A549 (cell line): Measurements from ENCODE around the gene SMIM30. TPM values are rescaled to one million over a fixed set of nuclear protein-coding genes. Genes with fewer than 3 reads are reported as not detected.

ENCODE experiments used
- ATAC-seq, 2 experiments: fragments of 200-7000 bp in 1 of 2; fragments of >200 bp in 1 of 2; cut with Nextera tagmentation in 1 of 2; cut with Tn5 transposase in 1 of 2; 3 replicates each; pipeline versions ENCODE4 v1.8.0 to v1.9.1; 2018 to 2020; ENCODE audit warnings: mild to moderate bottlenecking in 1 of 2, moderate library complexity in 1 of 2
- CTCF ChIA-PET: fragments of 300-600 bp; sonication (Branson Sonifier 250); formaldehyde crosslinking; extraction: SDS; loops from one replicate; lab custom pipeline; 2021; ENCODE audit warnings: antibody characterized with exemption, inconsistent platforms; lab: Yijun Ruan, JAX
- POLR2A ChIA-PET: fragments of 350-600 bp; formaldehyde crosslinking; extraction: SDS; loops from one replicate; lab custom pipeline; 2021; ENCODE audit warnings: antibody characterized with exemption, inconsistent platforms; lab: Yijun Ruan, JAX
- DNase-seq, 2 experiments: peaks; one replicate each; pipeline versions ENCODE4 v3.0.0 to v3.0.0-alpha.2; 2011 to 2016; ENCODE audit warnings: low read depth in 1 of 2, low spot score in 1 of 2
- FAIRE-seq: peaks from 2 replicates; lab custom pipeline; 2011; peaks lifted over from hg19 to GRCh38; lab: Jason Lieb, UNC
- H3K27ac ChIP-seq, 2 experiments: fragments of >200 bp; sonication (Bioruptor Twin); formaldehyde crosslinking; 3 replicates each; pipeline ENCODE4 v1.5.1; 2016 to 2017
- H3K4me1 ChIP-seq: fragments of >200 bp; sonication (Bioruptor Twin); formaldehyde crosslinking; 3 replicates; pipeline ENCODE4 v1.6.1; 2016
- H3K4me2 ChIP-seq: fragments of >200 bp; sonication (Bioruptor Twin); formaldehyde crosslinking; 3 replicates; pipeline ENCODE4 v1.6.1; 2016
- H3K4me3 ChIP-seq: fragments of >200 bp; sonication (Bioruptor Twin); formaldehyde crosslinking; 3 replicates; pipeline ENCODE4 v1.5.1; 2016
- H3K9me3 ChIP-seq: fragments of >200 bp; sonication (Bioruptor Twin); formaldehyde crosslinking; 3 replicates; pipeline ENCODE4 v1.6.1; 2016
- CBX8 ChIP-seq: fragments of 200-600 bp; sonication (generic); IDR thresholded peaks from 2 replicates; pipeline ENCODE4 v1.6.1; 2016
- EHF ChIP-seq: fragments of 250-450 bp; sonication (Bioruptor Pico); IDR thresholded peaks from 2 replicates; pipeline ENCODE4 v1.5.0; 2020; ENCODE audit warnings: mild to moderate bottlenecking
- EHMT2 ChIP-seq: fragments of 200-600 bp; sonication (generic); IDR thresholded peaks from 2 replicates; pipeline ENCODE4 v1.6.1; 2016; ENCODE audit warnings: antibody characterized with exemption, low read depth, mild to moderate bottlenecking, moderate library complexity
- EP300 ChIP-seq, 2 experiments: fragments of >200 bp; sonication (Bioruptor Twin); formaldehyde crosslinking; IDR thresholded peaks; 2 replicates in 1 of 2; 3 replicates in 1 of 2; pipeline ENCODE4 v1.6.1; 2016 to 2017
- ESRRA ChIP-seq: fragments of 150-350 bp; IDR thresholded peaks from 2 replicates; pipeline ENCODE4 v1.6.1; 2014; ENCODE audit warnings: mild to moderate bottlenecking, low read length, borderline replicate concordance
- FOXS1 ChIP-seq: fragments of 250-450 bp; sonication (Bioruptor Pico); IDR thresholded peaks from 2 replicates; pipeline ENCODE4 v1.5.0; 2020; ENCODE audit warnings: mild to moderate bottlenecking, moderate library complexity
- GATA3 ChIP-seq: IDR thresholded peaks from 2 replicates; pipeline ENCODE4 v1.6.1; 2012; ENCODE audit warnings: borderline replicate concordance
- HEYL ChIP-seq: fragments of 250-450 bp; sonication (Bioruptor Pico); IDR thresholded peaks from 2 replicates; pipeline ENCODE4 v1.8.0; 2021; ENCODE audit warnings: mild to moderate bottlenecking, moderate library complexity
- HOXA7 ChIP-seq: fragments of 250-450 bp; sonication (Bioruptor Pico); IDR thresholded peaks from 2 replicates; pipeline ENCODE4 v1.5.0; 2020; ENCODE audit warnings: mild to moderate bottlenecking, moderate library complexity
- HOXB13 ChIP-seq: fragments of 250-450 bp; sonication (Bioruptor Pico); IDR thresholded peaks from 2 replicates; pipeline ENCODE4 v1.5.0; 2020; ENCODE audit warnings: low read depth, mild to moderate bottlenecking, moderate library complexity
- JUN ChIP-seq, 2 experiments: fragments of >200 bp; sonication (Bioruptor Twin); formaldehyde crosslinking; IDR thresholded peaks; 2 replicates in 1 of 2; 3 replicates in 1 of 2; pipeline ENCODE4 v1.6.1; 2016 to 2017
- JUNB ChIP-seq: fragments of >200 bp; sonication (Bioruptor Twin); formaldehyde crosslinking; IDR thresholded peaks from 2 replicates; pipeline ENCODE4 v1.6.1; 2016
- KDM5A ChIP-seq: fragments of 200-600 bp; sonication (generic); IDR thresholded peaks from 2 replicates; pipeline ENCODE4 v1.6.1; 2016; ENCODE audit warnings: antibody characterized with exemption, mild to moderate bottlenecking
- NPAS2 ChIP-seq: fragments of 250-450 bp; sonication (Bioruptor Pico); IDR thresholded peaks from 2 replicates; pipeline ENCODE4 v1.8.0; 2022; ENCODE audit warnings: mild to moderate bottlenecking, moderate library complexity, borderline replicate concordance
- NR3C1 ChIP-seq: fragments of >200 bp; sonication (Bioruptor Twin); formaldehyde crosslinking; IDR thresholded peaks from 3 replicates; pipeline ENCODE4 v1.6.1; 2017
- PHF8 ChIP-seq: fragments of 200-600 bp; sonication (generic); IDR thresholded peaks from 2 replicates; pipeline ENCODE4 v1.6.1; 2016; ENCODE audit warnings: low read depth, mild to moderate bottlenecking, antibody characterized with exemption, moderate library complexity, borderline replicate concordance
- POLR2A ChIP-seq: IDR thresholded peaks from 2 replicates; pipeline ENCODE4 v1.6.1; 2012; ENCODE audit warnings: mild to moderate bottlenecking, low read length
- RAD21 ChIP-seq, 2 experiments: fragments of >200 bp in 1 of 2; sonication (Bioruptor Twin) in 1 of 2; formaldehyde crosslinking in 1 of 2; IDR thresholded peaks in 1 of 2; conservative IDR thresholded peaks in 1 of 2; 2 replicates in 1 of 2; 3 replicates in 1 of 2; pipeline ENCODE4 v1.6.1; 2012 to 2018; ENCODE audit warnings: inconsistent platforms in 1 of 2
- RNF2 ChIP-seq: fragments of 200-600 bp; sonication (generic); IDR thresholded peaks from 2 replicates; pipeline ENCODE4 v1.6.1; 2016; ENCODE audit warnings: low read depth, mild to moderate bottlenecking, antibody characterized with exemption, moderate library complexity, borderline replicate concordance
- ZC3H11A ChIP-seq: fragments of 450-650 bp; IDR thresholded peaks from 2 replicates; pipeline ENCODE4 v1.6.1; 2014; ENCODE audit warnings: antibody characterized with exemption, mild to moderate bottlenecking
- ZFP36 ChIP-seq: fragments of 450-650 bp; IDR thresholded peaks from 2 replicates; pipeline ENCODE4 v1.6.1; 2014; ENCODE audit warnings: borderline replicate concordance; ENCODE audit not compliant: partially characterized antibody
- ZSCAN20 ChIP-seq: fragments of 250-450 bp; sonication (Bioruptor Pico); IDR thresholded peaks from 2 replicates; pipeline ENCODE4 v1.8.0; 2022; ENCODE audit warnings: mild to moderate bottlenecking, moderate library complexity
- WGBS: methylation state at CpG from one replicate; pipeline ENCODE4 v1.1.6; 2017; ENCODE audit errors: missing lambda C conversion rate; 5-methylcytosine and 5-hydroxymethylcytosine counted together
- polyA plus RNA-seq, 4 experiments: library from polyadenylated mRNA; depleted of rRNA in 3 of 4; stranded (reverse); fragments of >200 nt; fragmentation: RNase III in 1 of 4; extraction: RNeasy Plus Mini Kit Qiagen cat#74134 plus additional on column Dnase treatment in 1 of 4; gene quantifications; 2 replicates in 3 of 4; 3 replicates in 1 of 4; pipeline ENCODE4 v1.2.3, GENCODE V29; 2011 to 2017
- TF ChIP-seq, protein P1 (sequence below): fragments of >200 bp; sonication (Bioruptor Twin); formaldehyde crosslinking; IDR thresholded peaks from 2 replicates; pipeline ENCODE4 v1.6.1; 2016
- TF ChIP-seq, protein P2 (sequence below): fragments of 250-450 bp; sonication (Bioruptor Pico); IDR thresholded peaks from 2 replicates; pipeline ENCODE4 v1.5.0; 2020; ENCODE audit warnings: low read depth, mild to moderate bottlenecking, moderate library complexity
- TF ChIP-seq, protein P3 (sequence below): fragments of 250-450 bp; sonication (Bioruptor Pico); IDR thresholded peaks from 2 replicates; pipeline ENCODE4 v1.5.0; 2021; ENCODE audit warnings: mild to moderate bottlenecking, moderate library complexity, borderline replicate concordance

SMIM30 gene
- polyA plus RNA-seq, 2 of the 4 experiments (the other 2 are of a cell fraction) = 47.1 to 62.7 TPM

DNA sequence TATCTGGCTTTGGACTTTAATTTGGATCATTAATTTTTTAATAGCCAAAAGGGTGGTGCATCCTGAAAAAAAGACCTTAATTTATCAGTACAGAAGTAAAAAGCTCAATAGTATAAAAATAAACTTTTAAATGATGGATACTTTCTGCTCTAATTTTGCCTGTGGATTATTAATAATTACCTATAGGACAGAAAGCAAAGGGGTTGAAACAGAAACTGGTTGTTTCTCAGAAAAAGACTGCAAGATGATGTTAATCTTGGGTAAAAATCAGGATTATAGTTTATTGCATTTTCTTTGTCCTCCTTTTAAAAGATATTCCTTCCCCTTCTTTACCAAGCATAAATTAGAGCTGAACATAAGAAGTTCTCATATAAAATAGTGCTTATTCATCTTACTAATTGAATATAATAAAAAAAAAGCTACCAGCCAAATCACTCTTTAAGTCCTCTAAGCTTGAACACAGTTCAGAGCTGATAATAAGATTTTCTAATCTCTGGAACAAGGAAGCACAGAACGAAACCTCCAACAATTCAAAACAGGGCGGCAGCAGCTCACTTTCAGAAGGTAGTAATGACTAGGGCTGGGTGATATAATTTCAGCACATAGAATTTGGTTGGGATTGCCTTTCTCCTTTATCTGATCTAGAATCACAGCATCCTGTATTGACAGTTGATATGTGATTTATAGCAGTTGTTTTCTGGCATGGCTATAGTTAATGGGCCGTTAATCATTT is 23.7 kb downstream of the SMIM30 start:
- DNase-seq (no peak), FAIRE-seq (no peak), ATAC-seq (no peak)
- no peak for TF ChIP-seq ZFP36
- TF ChIP-seq HEYL (CRISPR knock-in tag) = no peak
- TF ChIP-seq KDM5A = no peak
- no peak for TF ChIP-seq ZSCAN20 (CRISPR knock-in tag)
- TF ChIP-seq NPAS2 (CRISPR knock-in tag) = no peak
- TF ChIP-seq CBX8 = no peak
- no peak for TF ChIP-seq ZC3H11A
- TF ChIP-seq ESRRA = no peak
- TF ChIP-seq HOXB13 (CRISPR knock-in tag) = no peak
- no peak for TF ChIP-seq FOXS1
- no peak for TF ChIP-seq HOXA7 (CRISPR knock-in tag)
- TF ChIP-seq, protein P1, sequence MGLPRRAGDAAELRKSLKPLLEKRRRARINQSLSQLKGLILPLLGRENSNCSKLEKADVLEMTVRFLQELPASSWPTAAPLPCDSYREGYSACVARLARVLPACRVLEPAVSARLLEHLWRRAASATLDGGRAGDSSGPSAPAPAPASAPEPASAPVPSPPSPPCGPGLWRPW = no peak
- TF ChIP-seq RAD21 (conservative IDR thresholded peaks at IDR 0.05 in 1 of 2, IDR thresholded peaks at IDR 0.05 in 1 of 2) = no peak
- TF ChIP-seq, protein P2, sequence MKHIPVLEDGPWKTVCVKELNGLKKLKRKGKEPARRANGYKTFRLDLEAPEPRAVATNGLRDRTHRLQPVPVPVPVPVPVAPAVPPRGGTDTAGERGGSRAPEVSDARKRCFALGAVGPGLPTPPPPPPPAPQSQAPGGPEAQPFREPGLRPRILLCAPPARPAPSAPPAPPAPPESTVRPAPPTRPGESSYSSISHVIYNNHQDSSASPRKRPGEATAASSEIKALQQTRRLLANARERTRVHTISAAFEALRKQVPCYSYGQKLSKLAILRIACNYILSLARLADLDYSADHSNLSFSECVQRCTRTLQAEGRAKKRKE (CRISPR knock-in tag) = no peak
- no peak for TF ChIP-seq JUNB
- no peak for TF ChIP-seq EHF (CRISPR knock-in tag)
- Histone ChIP-seq H3K4me2 (no peak overlapping the region), H3K27ac (no peak overlapping the region), H3K4me1 (no peaks in the 10 kb centered on the region), H3K4me3 (no peak overlapping the region), H3K9me3 (no peaks in the 10 kb centered on the region)
- CTCF ChIA-PET = interaction anchor here (1.2 to 1.6 kb wide), 2 partner anchors 14 to 19 kb away, joined by 3 to 4 read pairs; no protein-coding TSS in a partner anchor
- WGBS = 10% methylated on average over 3 of the region's 3 CpGs
- POLR2A ChIA-PET = no interaction called here

DNA sequence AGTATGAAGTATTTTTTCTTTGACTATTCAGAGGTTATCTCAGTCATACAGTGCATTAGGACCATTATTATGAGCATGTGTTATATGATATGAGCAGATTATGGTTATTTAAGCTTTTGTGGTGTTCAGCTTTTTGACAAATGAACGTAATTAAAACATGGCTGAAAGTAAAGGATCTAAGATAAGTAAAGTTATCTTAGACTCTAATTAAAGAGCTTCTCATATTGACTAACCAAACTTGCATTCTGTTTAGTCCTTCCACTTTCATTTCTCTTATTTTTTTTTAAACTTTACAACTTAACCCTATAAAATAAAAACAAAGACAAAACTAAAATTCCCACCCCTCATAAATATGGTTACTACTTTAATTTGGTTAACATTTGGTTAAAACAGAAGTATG is 24.8 kb downstream of the SMIM30 start:
- H3K9me3 ChIP-seq = no peaks in the 10 kb centered on the region
- no peaks in the 10 kb centered on the region for H3K4me1 ChIP-seq
- TF ChIP-seq POLR2A (no peak), NR3C1 (no peak), HOXB13 (CRISPR knock-in tag) (no peak), EHMT2 (no peak), HOXA7 (CRISPR knock-in tag) (no peak), GATA3 (no peak), JUN (IDR thresholded peaks at IDR 0.05) (no peak), RNF2 (no peak), PHF8 (no peak), EP300 (IDR thresholded peaks at IDR 0.05) (no peak)
- TF ChIP-seq, protein P3, sequence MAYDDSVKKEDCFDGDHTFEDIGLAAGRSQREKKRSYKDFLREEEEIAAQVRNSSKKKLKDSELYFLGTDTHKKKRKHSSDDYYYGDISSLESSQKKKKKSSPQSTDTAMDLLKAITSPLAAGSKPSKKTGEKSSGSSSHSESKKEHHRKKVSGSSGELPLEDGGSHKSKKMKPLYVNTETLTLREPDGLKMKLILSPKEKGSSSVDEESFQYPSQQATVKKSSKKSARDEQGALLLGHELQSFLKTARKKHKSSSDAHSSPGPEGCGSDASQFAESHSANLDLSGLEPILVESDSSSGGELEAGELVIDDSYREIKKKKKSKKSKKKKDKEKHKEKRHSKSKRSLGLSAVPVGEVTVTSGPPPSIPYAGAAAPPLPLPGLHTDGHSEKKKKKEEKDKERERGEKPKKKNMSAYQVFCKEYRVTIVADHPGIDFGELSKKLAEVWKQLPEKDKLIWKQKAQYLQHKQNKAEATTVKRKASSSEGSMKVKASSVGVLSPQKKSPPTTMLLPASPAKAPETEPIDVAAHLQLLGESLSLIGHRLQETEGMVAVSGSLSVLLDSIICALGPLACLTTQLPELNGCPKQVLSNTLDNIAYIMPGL (CRISPR knock-in tag) = no peak
- DNase-seq (no peak), ATAC-seq (no peak), FAIRE-seq (no peak)
- no peak overlapping the region for H3K27ac ChIP-seq
- CTCF ChIA-PET = interaction anchor here (1.2 kb wide), 1 partner anchor 18 kb away, joined by 3 read pairs; no protein-coding TSS in a partner anchor
- POLR2A ChIA-PET = no interaction called here
- 0% methylated on average over 1 of the region's 1 CpG for WGBS
- H3K4me2 ChIP-seq = no peak overlapping the region
- H3K4me3 ChIP-seq = no peak overlapping the region
